HCT116 (cell line): Measurements from ENCODE around the gene DDB1. TPM values are rescaled to one million over a fixed set of nuclear protein-coding genes. Genes with fewer than 3 reads are reported as not detected.

ENCODE experiments used
- ATAC-seq: fragments of 200-7000 bp; cut with Tn5 transposase; 2 replicates; pipeline ENCODE4 v1.9.1; 2020; ENCODE audit warnings: mild to moderate bottlenecking, moderate library complexity
- BruUV-seq: library from RNA; stranded (reverse); fragments of 400-500 nt; replicated peaks from 2 replicates; lab custom pipeline; 2021; lab: Mats Ljungman, UMichigan
- CTCF ChIA-PET: fragments of 300-600 bp; sonication (Branson Sonifier 250); formaldehyde crosslinking; loops from one replicate; lab custom pipeline; 2021; ENCODE audit warnings: antibody characterized with exemption; lab: Charles Lee
- POLR2A ChIA-PET: fragments of 300-600, 350-600 bp; sonication (Branson Sonifier 250); formaldehyde crosslinking; loops from one replicate; lab custom pipeline; 2021; ENCODE audit warnings: antibody characterized with exemption; lab: Charles Lee
- RAD21 ChIA-PET, 2 experiments: fragments of 300-600 bp; sonication (Branson Sonifier 250); formaldehyde crosslinking; loops; one replicate each; lab custom pipeline; 2023; ENCODE audit warnings: low total read pairs in 2 of 2; ENCODE audit not compliant: uncharacterized antibody in 2 of 2, unreplicated experiment in 2 of 2, low non-redundant PET in 1 of 2; lab: Charles Lee
- DNase-seq: peaks from one replicate; pipeline ENCODE4 v3.0.0-alpha.2; 2010; ENCODE audit warnings: low read depth, low spot score
- H2AFZ ChIP-seq: fragments of 200-600 bp; shearing (Covaris generic), sonication (generic); 2 replicates; pipeline ENCODE4 v1.6.1; 2017; ENCODE audit warnings: low read depth, mixed run types, mixed read lengths, antibody characterized with exemption, low read length; ENCODE audit not compliant: poor library complexity, severe bottlenecking
- H3K27ac ChIP-seq: 2 replicates; pipeline ENCODE4 v1.5.1; 2012; ENCODE audit warnings: low read depth, low read length
- H3K27me3 ChIP-seq: fragments of 200-600 bp; sonication (generic); 2 replicates; pipeline ENCODE4 v1.6.1; 2016; ENCODE audit warnings: mixed run types, low read length, mixed read lengths; ENCODE audit not compliant: insufficient read depth
- H3K36me3 ChIP-seq, 2 experiments: fragments of 200-500 bp in 1 of 2; fragments of 200-600 bp in 1 of 2; sonication (Bioruptor generic) in 1 of 2; sonication (generic) in 1 of 2; 2 replicates each; pipeline versions ENCODE4 v1.5.1 to v1.6.1; 2014 to 2016; ENCODE audit warnings: low read length in 2 of 2, inconsistent platforms in 1 of 2, mixed read lengths in 1 of 2, mixed run types in 1 of 2; ENCODE audit not compliant: insufficient read depth in 2 of 2, control insufficient read depth in 1 of 2
- H3K4me1 ChIP-seq, 2 experiments: fragments of 200-600 bp in 1 of 2; sonication (generic) in 1 of 2; 2 replicates each; pipeline versions ENCODE4 v1.5.1 to v1.6.1; 2012 to 2017; ENCODE audit warnings: low read length in 2 of 2, inconsistent platforms in 1 of 2, mild to moderate bottlenecking in 1 of 2, mixed read lengths in 1 of 2, mixed run types in 1 of 2, moderate library complexity in 1 of 2; ENCODE audit not compliant: insufficient read depth in 2 of 2, control insufficient read depth in 1 of 2
- H3K4me2 ChIP-seq: fragments of 200-600 bp; sonication (generic); 2 replicates; pipeline ENCODE4 v1.6.1; 2017; ENCODE audit warnings: mixed run types, low read length, mixed read lengths
- H3K4me3 ChIP-seq, 2 experiments: fragments of 200-600 bp in 1 of 2; sonication (generic) in 1 of 2; replicated peaks in 1 of 2; 2 replicates each; pipeline ENCODE4 v1.5.1; 2011 to 2016; ENCODE audit warnings: low read length in 2 of 2, control low read depth in 1 of 2, low read depth in 1 of 2, mild to moderate bottlenecking in 1 of 2, mixed read lengths in 1 of 2, mixed run types in 1 of 2
- H3K79me2 ChIP-seq: fragments of 200-600 bp; sonication (generic); 2 replicates; pipeline ENCODE4 v1.6.1; 2017; ENCODE audit warnings: mild to moderate bottlenecking, mixed run types, low read length, moderate library complexity, mixed read lengths; ENCODE audit not compliant: insufficient read depth
- H3K9ac ChIP-seq: fragments of 200-600 bp; sonication (generic); 2 replicates; pipeline ENCODE4 v1.6.1; 2016; ENCODE audit warnings: low read length, mixed read lengths
- H3K9me2 ChIP-seq: fragments of 200-600 bp; sonication (generic), shearing (Covaris generic); 2 replicates; pipeline ENCODE4 v1.6.1; 2017; ENCODE audit warnings: mixed run types, mild to moderate bottlenecking, moderate library complexity; ENCODE audit not compliant: insufficient read depth
- H3K9me3 ChIP-seq, 2 experiments: fragments of 200-500 bp in 1 of 2; fragments of 200-600 bp in 1 of 2; sonication (Bioruptor generic) in 1 of 2; sonication (generic) in 1 of 2; 2 replicates each; pipeline ENCODE4 v1.6.1; 2014 to 2017; ENCODE audit warnings: low read length in 2 of 2, mixed read lengths in 2 of 2, inconsistent platforms in 1 of 2, low read depth in 1 of 2, mild to moderate bottlenecking in 1 of 2, mixed run types in 1 of 2, moderate library complexity in 1 of 2; ENCODE audit not compliant: control insufficient read depth in 1 of 2, insufficient read depth in 1 of 2
- H4K20me1 ChIP-seq: fragments of 200-600 bp; sonication (generic), shearing (Covaris generic); 2 replicates; pipeline ENCODE4 v1.6.1; 2017; ENCODE audit warnings: mixed run types, mild to moderate bottlenecking, moderate library complexity; ENCODE audit not compliant: insufficient read depth
- ATF3 ChIP-seq: IDR thresholded peaks from 2 replicates; pipeline ENCODE4 v1.6.1; 2012
- CTCF ChIP-seq, 3 experiments: fragments of 200-600 bp in 1 of 3; sonication (generic) in 1 of 3; IDR thresholded peaks in 2 of 3; conservative IDR thresholded peaks in 1 of 3; 2 replicates each; pipeline ENCODE4 v1.5.1; 2012 to 2017; ENCODE audit warnings: low read depth in 2 of 3, low read length in 2 of 3, antibody characterized with exemption in 1 of 3, borderline replicate concordance in 1 of 3, control low read depth in 1 of 3, mild to moderate bottlenecking in 1 of 3, mixed read lengths in 1 of 3, mixed run types in 1 of 3, moderate library complexity in 1 of 3; ENCODE audit not compliant: insufficient read depth in 1 of 3
- REST ChIP-seq: IDR thresholded peaks from 2 replicates; pipeline ENCODE4 v1.6.1; 2012; ENCODE audit warnings: low read depth
- SRF ChIP-seq: IDR thresholded peaks from 2 replicates; pipeline ENCODE4 v1.6.1; 2012; ENCODE audit warnings: low read depth
- ZBTB33 ChIP-seq: IDR thresholded peaks from 2 replicates; pipeline ENCODE4 v1.6.1; 2011; ENCODE audit warnings: mild to moderate bottlenecking, low read length, moderate library complexity; ENCODE audit not compliant: insufficient replicate concordance; ENCODE audit errors: extremely low read depth
- intact Hi-C: fragments of 100-400 bp; cut with micrococcal nuclease; formaldehyde crosslinking; loops from 2 replicates; pipeline ENCODE4 v1.10.0; 2022
- total RNA-seq: library from RNA; stranded (reverse); gene quantifications from one replicate; pipeline ENCODE4 v1.2.1, GENCODE V29; 2021; ENCODE audit not compliant: unreplicated experiment

Gene DDB1
- total RNA-seq, 1 experiment from 2014 or later = 269 TPM

- peaks cover 17 to 27% of the 10 kb centered on the region in 2 experiments for H3K4me1 ChIP-seq
- H3K79me2 ChIP-seq = peaks cover 16% of the 10 kb centered on the region
- H3K9ac ChIP-seq = no peak overlapping the region
- H3K27me3 ChIP-seq = no peaks in the 10 kb centered on the region
- intact Hi-C loops = loop anchor here (5.0 kb wide), 1 partner anchor 288 kb away; no protein-coding TSS in a partner anchor
- H3K9me3 ChIP-seq = no peaks in the 10 kb centered on the region
- peaks cover 9 to 10% of the 10 kb centered on the region in 2 experiments; a peak in 3 of 4 replicates for H3K36me3 ChIP-seq
- H3K27ac ChIP-seq = no peak overlapping the region
- BruUV-seq = no TSS peak
- TF ChIP-seq ZBTB33 = no peak
- TF ChIP-seq REST = no peak
- no peak for TF ChIP-seq SRF
- TF ChIP-seq CTCF (IDR thresholded peaks at IDR 0.05 in 2 of 3, conservative IDR thresholded peaks at IDR 0.05 in 1 of 3; ENCODE audit: borderline replicate concordance in 1 of 3, insufficient read depth in 1 of 3, low read depth in 2 of 3, low read length in 2 of 3) = no peak
- no peak for TF ChIP-seq ATF3
- no peak overlapping the region for H3K4me2 ChIP-seq
- H3K9me2 ChIP-seq = no peaks in the 10 kb centered on the region
- CTCF ChIA-PET = no interaction called here
- RAD21 ChIA-PET = no interaction called here
- H2AFZ ChIP-seq = no peak overlapping the region
- no peak overlapping the region for H3K4me3 ChIP-seq
- POLR2A ChIA-PET = no interaction called here
- ATAC-seq (no peak), DNase-seq (no peak)
- no peaks in the 10 kb centered on the region for H4K20me1 ChIP-seq
Measured at GRCh38 chr11:61338783-61339489, 6.0 kb upstream of the DDB1 start.
